Muscle of leg (tissue), 11 donors: ENCODE data around the gene CYP2W1. TPM values are rescaled to one million over a fixed set of nuclear protein-coding genes. Genes with fewer than 3 reads are reported as not detected.

ENCODE experiments used
- DNase-seq: peaks from one replicate; pipeline ENCODE4 v3.0.0; 2013
- H3K27ac ChIP-seq: one replicate; pipeline ENCODE4 v1.5.1; 2013; ENCODE audit warnings: mild to moderate bottlenecking, low read length, control low read depth
- H3K27me3 ChIP-seq: one replicate; pipeline ENCODE4 v1.6.1; 2013; ENCODE audit warnings: low read length; ENCODE audit not compliant: control insufficient read depth, insufficient read depth
- H3K36me3 ChIP-seq: one replicate; pipeline ENCODE4 v1.6.1; 2013; ENCODE audit warnings: low read length; ENCODE audit not compliant: control insufficient read depth, insufficient read depth
- H3K4me1 ChIP-seq: one replicate; pipeline ENCODE4 v1.6.1; 2013; ENCODE audit warnings: low read length; ENCODE audit not compliant: control insufficient read depth, insufficient read depth
- H3K4me3 ChIP-seq: one replicate; pipeline ENCODE4 v1.5.1; 2013; ENCODE audit warnings: low read length, control low read depth
- H3K9me3 ChIP-seq: replicated peaks from 2 replicates; pipeline ENCODE4 v1.6.1; 2013; ENCODE audit warnings: low read depth, low read length; ENCODE audit not compliant: control insufficient read depth
- WGBS: methylation state at CpG from one replicate; pipeline ENCODE4 v1.1.5; 2013; ENCODE audit warnings: missing lambda C conversion rate; ENCODE audit not compliant: insufficient coverage; 5-methylcytosine and 5-hydroxymethylcytosine counted together
- polyA plus RNA-seq, 8 donors: library from polyadenylated mRNA; unstranded; fragments of 120-200 nt; gene quantifications; one replicate each; pipeline versions ENCODE4 v1.2.1 to v1.2.3, GENCODE V29; 2013; ENCODE audit warnings: inconsistent platforms in 1 of 8, low replicate concordance in 1 of 8; ENCODE audit not compliant: insufficient read length in 8 of 8, insufficient read depth in 1 of 8
- total RNA-seq: library from RNA; stranded (reverse); fragments of 120-200 nt; gene quantifications from one replicate; pipeline ENCODE4 v1.2.4, GENCODE V29; 2013

The CYP2W1 gene
- total and polyA plus RNA-seq, 9 donors = 0.62 to 26.3 (median 0.84) TPM

GRCh38 chr7:991729-992656 is 9.0 kb downstream of the CYP2W1 start:
- Histone ChIP-seq H3K27ac (no peak overlapping the region), H3K4me3 (no peak overlapping the region), H3K9me3 (no peaks in the 10 kb centered on the region), H3K4me1 (peaks cover 57% of the 10 kb centered on the region), H3K27me3 (peaks cover 2% of the 10 kb centered on the region), H3K36me3 (peaks cover 17% of the 10 kb centered on the region)
- WGBS = 61% methylated on average over 26 of the region's 34 CpGs
- DNase-seq = no peak

GRCh38 chr7:992709-993607 is 10.0 kb downstream of the CYP2W1 start:
- no peak overlapping the region for H3K4me3 ChIP-seq
- 10% methylated on average over 29 of the region's 34 CpGs for WGBS
- peak; percentile 97 for DNase-seq

GRCh38 chr7:994592-995308 is 11.8 kb downstream of the CYP2W1 start:
- no peaks in the 10 kb centered on the region for H3K27me3 ChIP-seq
- H3K4me1 ChIP-seq = peaks cover 45% of the 10 kb centered on the region
- 56% methylated on average over 21 of the region's 28 CpGs for WGBS
- H3K36me3 ChIP-seq = peaks cover 27% of the 10 kb centered on the region
- no peak overlapping the region for H3K27ac ChIP-seq
- no peak for DNase-seq
- H3K9me3 ChIP-seq = no peaks in the 10 kb centered on the region
- no peak overlapping the region for H3K4me3 ChIP-seq

More at GRCh38 chr7:992709-993607, 10.0 kb downstream of the CYP2W1 start:
- Histone ChIP-seq H3K27me3 (peaks cover under 1% of the 10 kb centered on the region), H3K36me3 (peaks cover 20% of the 10 kb centered on the region), H3K27ac (no peak overlapping the region), H3K9me3 (no peaks in the 10 kb centered on the region), H3K4me1 (peaks cover 59% of the 10 kb centered on the region)

- H3K9me3 ChIP-seq = no peaks in the 10 kb centered on the region
- H3K27ac ChIP-seq = no peak overlapping the region
Measured at GRCh38 chr7:995571-995970, 12.6 kb downstream of the CYP2W1 start.

GRCh38 chr7:996079-996872 is 13.3 kb downstream of the CYP2W1 start:
- WGBS = 76% methylated on average over 37 of the region's 38 CpGs
- Histone ChIP-seq H3K4me3 (no peak overlapping the region), H3K36me3 (peaks cover 36% of the 10 kb centered on the region), H3K27ac (no peak overlapping the region), H3K27me3 (no peaks in the 10 kb centered on the region), H3K4me1 (peaks cover 34% of the 10 kb centered on the region), H3K9me3 (no peaks in the 10 kb centered on the region)
- DNase-seq = no peak

More at GRCh38 chr7:995571-995970, 12.6 kb downstream of the CYP2W1 start:
- 78% methylated on average over 7 of the region's 14 CpGs for WGBS
- Histone ChIP-seq H3K4me1 (peaks cover 41% of the 10 kb centered on the region), H3K27me3 (no peaks in the 10 kb centered on the region), H3K4me3 (no peak overlapping the region), H3K36me3 (peaks cover 30% of the 10 kb centered on the region)
- no peak for DNase-seq

- 60% methylated on average over 39 of the region's 45 CpGs for whole genome bisulfite sequencing
- Histone ChIP-seq H3K27me3 (no peaks in the 10 kb centered on the region), H3K27ac (no peak overlapping the region), H3K4me3 (no peak overlapping the region), H3K9me3 (no peaks in the 10 kb centered on the region), H3K36me3 (peaks cover 40% of the 10 kb centered on the region), H3K4me1 (peaks cover 20% of the 10 kb centered on the region)
- no peak for DNase-seq
Measured at GRCh38 chr7:997404-998395, 14.7 kb downstream of the CYP2W1 start.

GRCh38 chr7:999149-999879 is 16.3 kb downstream of the CYP2W1 start:
- WGBS = 78% methylated on average over 17 of the region's 28 CpGs
- H3K4me3 ChIP-seq = no peak overlapping the region
- no peaks in the 10 kb centered on the region for H3K27me3 ChIP-seq
- H3K36me3 ChIP-seq = peaks cover 40% of the 10 kb centered on the region
- H3K27ac ChIP-seq = no peak overlapping the region
- peaks cover 15% of the 10 kb centered on the region for H3K4me1 ChIP-seq
- DNase-seq = no peak
- no peaks in the 10 kb centered on the region for H3K9me3 ChIP-seq
